GM23338 (cell line): ENCODE data around the gene OLA1. TPM values are rescaled to one million over a fixed set of nuclear protein-coding genes. Genes with fewer than 3 reads are reported as not detected.

Source experiments
- ATAC-seq: fragments of 200-7000 bp; cut with Tn5 transposase; 3 replicates; pipeline ENCODE4 v1.9.1; 2020
- DNase-seq: peaks from one replicate; pipeline ENCODE4 v3.0.0-alpha.2; 2015; ENCODE audit warnings: low spot score
- H2AFZ ChIP-seq: fragments of 200-600 bp; sonication (generic); 2 replicates; pipeline ENCODE4 v1.8.0; 2016; ENCODE audit warnings: antibody characterized with exemption, mild to moderate bottlenecking, moderate library complexity
- H3F3A ChIP-seq: fragments of 200-600 bp; sonication (generic); replicated peaks from 2 replicates; pipeline ENCODE4 v1.8.0; 2017; ENCODE audit warnings: antibody characterized with exemption, mixed run types, low read depth
- H3K27ac ChIP-seq: fragments of 200-600 bp; sonication (generic); 2 replicates; pipeline ENCODE4 v1.6.1; 2016; ENCODE audit warnings: low read depth
- H3K27me3 ChIP-seq: fragments of 200-600 bp; sonication (generic); 2 replicates; pipeline ENCODE4 v1.8.0; 2016; ENCODE audit warnings: mild to moderate bottlenecking, mixed run types, moderate library complexity; ENCODE audit not compliant: insufficient read depth
- H3K36me3 ChIP-seq: fragments of 200-600 bp; sonication (generic); 2 replicates; pipeline ENCODE4 v1.8.0; 2016; ENCODE audit warnings: mild to moderate bottlenecking; ENCODE audit not compliant: insufficient read depth
- H3K4me1 ChIP-seq: fragments of 200-600 bp; sonication (generic); 2 replicates; pipeline ENCODE4 v1.8.0; 2016; ENCODE audit warnings: mild to moderate bottlenecking, moderate library complexity; ENCODE audit not compliant: insufficient read depth
- H3K4me2 ChIP-seq: fragments of 200-600 bp; sonication (generic); 2 replicates; pipeline ENCODE4 v1.7.1; 2017; ENCODE audit warnings: mixed run types
- H3K4me3 ChIP-seq: fragments of 200-600 bp; sonication (generic); 2 replicates; pipeline ENCODE4 v1.6.1; 2016; ENCODE audit warnings: mixed run types
- H3K79me2 ChIP-seq: fragments of 200-600 bp; sonication (generic); replicated peaks from 2 replicates; pipeline ENCODE4 v1.8.0; 2017; ENCODE audit warnings: mild to moderate bottlenecking; ENCODE audit not compliant: insufficient read depth
- H3K9me2 ChIP-seq: fragments of 200-600 bp; sonication (generic); 2 replicates; pipeline ENCODE4 v1.8.0; 2017; ENCODE audit not compliant: insufficient read depth
- H4K20me1 ChIP-seq: fragments of 200-600 bp; sonication (generic); replicated peaks from 2 replicates; pipeline ENCODE4 v1.8.0; 2017; ENCODE audit warnings: mild to moderate bottlenecking; ENCODE audit not compliant: insufficient read depth
- H3K27ac Mint-ChIP-seq: 2 replicates; pipeline ENCODE4 v1.8.0; 2020; ENCODE audit warnings: inconsistent platforms, mild to moderate bottlenecking, moderate library complexity, mixed read lengths
- H3K27me3 Mint-ChIP-seq: 3 replicates; pipeline ENCODE4 v1.8.0; 2022; ENCODE audit warnings: low read depth, mild to moderate bottlenecking, moderate library complexity, mixed read lengths, inconsistent platforms; ENCODE audit not compliant: insufficient read depth, poor library complexity
- H3K36me3 Mint-ChIP-seq: 3 replicates; pipeline ENCODE4 v1.8.0; 2021; ENCODE audit warnings: low read depth, mild to moderate bottlenecking, inconsistent platforms, moderate library complexity, mixed read lengths
- H3K4me1 Mint-ChIP-seq: 3 replicates; pipeline ENCODE4 v1.8.0; 2020; ENCODE audit warnings: mild to moderate bottlenecking, inconsistent platforms, mixed read lengths
- H3K4me3 Mint-ChIP-seq: 3 replicates; pipeline ENCODE4 v1.8.0; 2021; ENCODE audit warnings: moderate library complexity, mild to moderate bottlenecking, inconsistent platforms, mixed read lengths
- H3K9me3 Mint-ChIP-seq: 3 replicates; pipeline ENCODE4 v1.8.0; 2020; ENCODE audit warnings: moderate library complexity, mild to moderate bottlenecking, inconsistent platforms, mixed read lengths
- CREB1 ChIP-seq: fragments of 250-450 bp; sonication (Bioruptor Pico); IDR thresholded peaks from 2 replicates; pipeline ENCODE4 v1.5.0; 2020; ENCODE audit warnings: low read depth, mild to moderate bottlenecking, moderate library complexity
- EZH2phosphoT487 ChIP-seq: fragments of 200-600 bp; sonication (generic); IDR thresholded peaks from one replicate; pipeline ENCODE4 v1.8.1; 2018; ENCODE audit warnings: antibody characterized with exemption; ENCODE audit not compliant: unreplicated experiment
- JUNB ChIP-seq: IDR thresholded peaks from one replicate; pipeline ENCODE4 v1.6.1; 2016; ENCODE audit warnings: antibody characterized with exemption; ENCODE audit not compliant: unreplicated experiment
- NANOG ChIP-seq: IDR thresholded peaks from 2 replicates; pipeline ENCODE4 v1.6.1; 2016; ENCODE audit warnings: antibody characterized with exemption, borderline replicate concordance
- POLR2AphosphoS5 ChIP-seq: IDR thresholded peaks from 2 replicates; pipeline ENCODE4 v1.6.1; 2016; ENCODE audit warnings: antibody characterized with exemption, low read depth
- ZNF114 ChIP-seq: fragments of 250-450 bp; sonication (Bioruptor Pico); IDR thresholded peaks from 2 replicates; pipeline ENCODE4 v1.5.0; 2020; ENCODE audit warnings: mild to moderate bottlenecking, moderate library complexity
- polyA plus RNA-seq: library from polyadenylated mRNA; unstranded; fragments of >200 nt; fragmentation: Nextera tagmentation; extraction: Ambion mirVana; gene quantifications from 2 replicates; pipeline ENCODE4 v1.2.1, GENCODE V29; 2016
- total RNA-seq: library from RNA; depleted of rRNA; stranded (reverse); fragments of >200 nt; shearing (Covaris generic); gene quantifications from 2 replicates; pipeline ENCODE4 v1.2.3, GENCODE V29; 2014
- TF ChIP-seq, protein P1 (sequence below): fragments of 250-450 bp; sonication (Bioruptor Pico); IDR thresholded peaks from 2 replicates; pipeline ENCODE4 v1.5.0; 2020; ENCODE audit warnings: mild to moderate bottlenecking, moderate library complexity
- TF ChIP-seq, protein P2 (sequence below), 2 experiments: fragments of 200-600 bp in 1 of 2; sonication (generic) in 1 of 2; conservative IDR thresholded peaks; 2 replicates each; pipeline versions ENCODE4 v1.5.1 to v1.6.1; 2016 to 2017; ENCODE audit warnings: antibody characterized with exemption in 2 of 2, low read depth in 2 of 2, mild to moderate bottlenecking in 2 of 2, moderate library complexity in 1 of 2

Gene OLA1
- total and polyA plus RNA-seq, 2 experiments from 2014 or later, result 104 to 242 TPM

DNA sequence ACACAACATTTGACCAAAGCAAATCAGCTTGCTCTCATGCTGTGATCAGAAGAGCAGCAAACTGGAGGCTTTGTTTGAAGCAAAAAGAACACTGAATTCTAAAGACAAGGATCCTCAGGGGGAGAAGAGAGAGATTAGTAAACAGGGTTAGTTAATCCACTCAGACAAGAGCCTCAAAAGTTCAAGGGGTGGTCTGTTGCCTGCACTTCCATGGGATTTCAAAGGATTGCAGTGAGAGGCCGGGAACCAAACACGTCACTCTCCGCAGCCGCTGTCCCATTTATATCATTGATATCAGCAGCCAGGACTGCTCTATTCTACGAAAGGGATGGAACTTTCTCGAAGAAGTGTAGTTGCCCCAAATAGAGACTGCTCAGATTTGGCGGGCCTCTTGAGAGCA lies 185.4 kb downstream of the OLA1 start (continued):
- TF ChIP-seq, protein P1, sequence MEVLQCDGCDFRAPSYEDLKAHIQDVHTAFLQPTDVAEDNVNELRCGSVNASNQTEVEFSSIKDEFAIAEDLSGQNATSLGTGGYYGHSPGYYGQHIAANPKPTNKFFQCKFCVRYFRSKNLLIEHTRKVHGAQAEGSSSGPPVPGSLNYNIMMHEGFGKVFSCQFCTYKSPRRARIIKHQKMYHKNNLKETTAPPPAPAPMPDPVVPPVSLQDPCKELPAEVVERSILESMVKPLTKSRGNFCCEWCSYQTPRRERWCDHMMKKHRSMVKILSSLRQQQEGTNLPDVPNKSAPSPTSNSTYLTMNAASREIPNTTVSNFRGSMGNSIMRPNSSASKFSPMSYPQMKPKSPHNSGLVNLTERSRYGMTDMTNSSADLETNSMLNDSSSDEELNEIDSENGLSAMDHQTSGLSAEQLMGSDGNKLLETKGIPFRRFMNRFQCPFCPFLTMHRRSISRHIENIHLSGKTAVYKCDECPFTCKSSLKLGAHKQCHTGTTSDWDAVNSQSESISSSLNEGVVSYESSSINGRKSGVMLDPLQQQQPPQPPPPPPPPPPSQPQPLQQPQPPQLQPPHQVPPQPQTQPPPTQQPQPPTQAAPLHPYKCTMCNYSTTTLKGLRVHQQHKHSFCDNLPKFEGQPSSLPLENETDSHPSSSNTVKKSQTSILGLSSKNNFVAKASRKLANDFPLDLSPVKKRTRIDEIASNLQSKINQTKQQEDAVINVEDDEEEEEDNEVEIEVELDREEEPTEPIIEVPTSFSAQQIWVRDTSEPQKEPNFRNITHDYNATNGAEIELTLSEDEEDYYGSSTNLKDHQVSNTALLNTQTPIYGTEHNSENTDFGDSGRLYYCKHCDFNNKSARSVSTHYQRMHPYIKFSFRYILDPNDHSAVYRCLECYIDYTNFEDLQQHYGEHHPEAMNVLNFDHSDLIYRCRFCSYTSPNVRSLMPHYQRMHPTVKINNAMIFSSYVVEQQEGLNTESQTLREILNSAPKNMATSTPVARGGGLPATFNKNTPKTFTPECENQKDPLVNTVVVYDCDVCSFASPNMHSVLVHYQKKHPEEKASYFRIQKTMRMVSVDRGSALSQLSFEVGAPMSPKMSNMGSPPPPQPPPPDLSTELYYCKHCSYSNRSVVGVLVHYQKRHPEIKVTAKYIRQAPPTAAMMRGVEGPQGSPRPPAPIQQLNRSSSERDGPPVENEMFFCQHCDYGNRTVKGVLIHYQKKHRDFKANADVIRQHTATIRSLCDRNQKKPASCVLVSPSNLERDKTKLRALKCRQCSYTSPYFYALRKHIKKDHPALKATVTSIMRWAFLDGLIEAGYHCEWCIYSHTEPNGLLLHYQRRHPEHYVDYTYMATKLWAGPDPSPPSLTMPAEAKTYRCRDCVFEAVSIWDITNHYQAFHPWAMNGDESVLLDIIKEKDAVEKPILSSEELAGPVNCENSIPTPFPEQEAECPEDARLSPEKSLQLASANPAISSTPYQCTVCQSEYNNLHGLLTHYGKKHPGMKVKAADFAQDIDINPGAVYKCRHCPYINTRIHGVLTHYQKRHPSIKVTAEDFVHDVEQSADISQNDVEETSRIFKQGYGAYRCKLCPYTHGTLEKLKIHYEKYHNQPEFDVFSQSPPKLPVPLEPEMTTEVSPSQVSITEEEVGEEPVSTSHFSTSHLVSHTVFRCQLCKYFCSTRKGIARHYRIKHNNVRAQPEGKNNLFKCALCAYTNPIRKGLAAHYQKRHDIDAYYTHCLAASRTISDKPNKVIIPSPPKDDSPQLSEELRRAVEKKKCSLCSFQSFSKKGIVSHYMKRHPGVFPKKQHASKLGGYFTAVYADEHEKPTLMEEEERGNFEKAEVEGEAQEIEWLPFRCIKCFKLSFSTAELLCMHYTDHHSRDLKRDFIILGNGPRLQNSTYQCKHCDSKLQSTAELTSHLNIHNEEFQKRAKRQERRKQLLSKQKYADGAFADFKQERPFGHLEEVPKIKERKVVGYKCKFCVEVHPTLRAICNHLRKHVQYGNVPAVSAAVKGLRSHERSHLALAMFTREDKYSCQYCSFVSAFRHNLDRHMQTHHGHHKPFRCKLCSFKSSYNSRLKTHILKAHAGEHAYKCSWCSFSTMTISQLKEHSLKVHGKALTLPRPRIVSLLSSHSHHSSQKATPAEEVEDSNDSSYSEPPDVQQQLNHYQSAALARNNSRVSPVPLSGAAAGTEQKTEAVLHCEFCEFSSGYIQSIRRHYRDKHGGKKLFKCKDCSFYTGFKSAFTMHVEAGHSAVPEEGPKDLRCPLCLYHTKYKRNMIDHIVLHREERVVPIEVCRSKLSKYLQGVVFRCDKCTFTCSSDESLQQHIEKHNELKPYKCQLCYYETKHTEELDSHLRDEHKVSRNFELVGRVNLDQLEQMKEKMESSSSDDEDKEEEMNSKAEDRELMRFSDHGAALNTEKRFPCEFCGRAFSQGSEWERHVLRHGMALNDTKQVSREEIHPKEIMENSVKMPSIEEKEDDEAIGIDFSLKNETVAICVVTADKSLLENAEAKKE (CRISPR knock-in tag), result no peak
- no peak for TF ChIP-seq POLR2AphosphoS5

DNA sequence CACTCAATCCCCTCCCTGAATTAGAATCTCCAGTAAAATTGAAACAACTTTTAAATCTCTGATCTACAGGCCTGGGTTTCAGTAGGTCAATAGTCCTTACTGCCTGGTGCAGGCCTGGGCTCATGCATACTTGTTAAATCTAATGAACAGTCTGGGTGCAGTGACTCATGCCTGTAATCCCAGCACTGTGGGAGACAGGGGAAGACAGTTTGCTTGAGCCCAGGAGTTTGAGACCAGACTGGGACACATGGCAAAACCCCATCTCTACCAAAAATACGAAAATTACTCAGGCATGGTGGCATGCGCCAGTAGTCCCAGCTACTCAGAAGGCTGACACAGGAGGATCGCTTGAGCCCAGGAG lies 188.5 kb downstream of the OLA1 start:
- Mint-ChIP-seq H3K4me3 (no peak overlapping the region), H3K4me1 (peaks cover 17% of the 10 kb centered on the region), H3K36me3 (peaks cover 13% of the 10 kb centered on the region), H3K27me3 (peaks cover 7% of the 10 kb centered on the region), H3K27ac (no peak overlapping the region), H3K9me3 (peaks cover 15% of the 10 kb centered on the region)
- no peak overlapping the region for H3K27ac ChIP-seq
- no peak overlapping the region for H2AFZ ChIP-seq
- H3K79me2 ChIP-seq, result no peaks in the 10 kb centered on the region
- ATAC-seq (no peak), DNase-seq (no peak)
- H3K4me3 ChIP-seq, result no peak overlapping the region
- peaks cover 19% of the 10 kb centered on the region for H3K4me1 ChIP-seq
- H3K4me2 ChIP-seq, result no peak overlapping the region
- no peaks in the 10 kb centered on the region for H3F3A ChIP-seq
- no peaks in the 10 kb centered on the region for H3K27me3 ChIP-seq
- no peaks in the 10 kb centered on the region for H4K20me1 ChIP-seq
- H3K9me2 ChIP-seq, result no peaks in the 10 kb centered on the region
- no peaks in the 10 kb centered on the region for H3K36me3 ChIP-seq
- no peak for TF ChIP-seq EZH2phosphoT487
- TF ChIP-seq JUNB, result no peak
- TF ChIP-seq, protein P1 (CRISPR knock-in tag), result no peak
- no peak for TF ChIP-seq CREB1
- TF ChIP-seq ZNF114, result no peak
- TF ChIP-seq, protein P2, sequence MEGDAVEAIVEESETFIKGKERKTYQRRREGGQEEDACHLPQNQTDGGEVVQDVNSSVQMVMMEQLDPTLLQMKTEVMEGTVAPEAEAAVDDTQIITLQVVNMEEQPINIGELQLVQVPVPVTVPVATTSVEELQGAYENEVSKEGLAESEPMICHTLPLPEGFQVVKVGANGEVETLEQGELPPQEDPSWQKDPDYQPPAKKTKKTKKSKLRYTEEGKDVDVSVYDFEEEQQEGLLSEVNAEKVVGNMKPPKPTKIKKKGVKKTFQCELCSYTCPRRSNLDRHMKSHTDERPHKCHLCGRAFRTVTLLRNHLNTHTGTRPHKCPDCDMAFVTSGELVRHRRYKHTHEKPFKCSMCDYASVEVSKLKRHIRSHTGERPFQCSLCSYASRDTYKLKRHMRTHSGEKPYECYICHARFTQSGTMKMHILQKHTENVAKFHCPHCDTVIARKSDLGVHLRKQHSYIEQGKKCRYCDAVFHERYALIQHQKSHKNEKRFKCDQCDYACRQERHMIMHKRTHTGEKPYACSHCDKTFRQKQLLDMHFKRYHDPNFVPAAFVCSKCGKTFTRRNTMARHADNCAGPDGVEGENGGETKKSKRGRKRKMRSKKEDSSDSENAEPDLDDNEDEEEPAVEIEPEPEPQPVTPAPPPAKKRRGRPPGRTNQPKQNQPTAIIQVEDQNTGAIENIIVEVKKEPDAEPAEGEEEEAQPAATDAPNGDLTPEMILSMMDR (conservative IDR thresholded peaks at IDR 0.05; ENCODE audit: low read depth in 2 of 2), result no peak
- no peak for TF ChIP-seq NANOG
